ENCODE data around the gene CCN5.

Gene CCN5

GRCh38 chr20:44745122-44745597, 30.0 kb downstream of the CCN5 start:
- peaks cover 74% of the 10 kb centered on the region for H3K27me3 Mint-ChIP-seq
- no peak overlapping the region for H3K27ac Mint-ChIP-seq
- H3K4me3 Mint-ChIP-seq: peak overlapping the region; percentile 10
- intact Hi-C loops (cut with micrococcal nuclease): loop anchor here (5.0 kb wide), 1 partner anchor 352 kb away; no protein-coding TSS in a partner anchor
- H3K4me1 Mint-ChIP-seq (ENCODE audit: low read depth): no peaks in the 10 kb centered on the region
- H3K9me3 Mint-ChIP-seq: no peaks in the 10 kb centered on the region
- H3K36me3 Mint-ChIP-seq (ENCODE audit: low read depth): no peaks in the 10 kb centered on the region

DNA sequence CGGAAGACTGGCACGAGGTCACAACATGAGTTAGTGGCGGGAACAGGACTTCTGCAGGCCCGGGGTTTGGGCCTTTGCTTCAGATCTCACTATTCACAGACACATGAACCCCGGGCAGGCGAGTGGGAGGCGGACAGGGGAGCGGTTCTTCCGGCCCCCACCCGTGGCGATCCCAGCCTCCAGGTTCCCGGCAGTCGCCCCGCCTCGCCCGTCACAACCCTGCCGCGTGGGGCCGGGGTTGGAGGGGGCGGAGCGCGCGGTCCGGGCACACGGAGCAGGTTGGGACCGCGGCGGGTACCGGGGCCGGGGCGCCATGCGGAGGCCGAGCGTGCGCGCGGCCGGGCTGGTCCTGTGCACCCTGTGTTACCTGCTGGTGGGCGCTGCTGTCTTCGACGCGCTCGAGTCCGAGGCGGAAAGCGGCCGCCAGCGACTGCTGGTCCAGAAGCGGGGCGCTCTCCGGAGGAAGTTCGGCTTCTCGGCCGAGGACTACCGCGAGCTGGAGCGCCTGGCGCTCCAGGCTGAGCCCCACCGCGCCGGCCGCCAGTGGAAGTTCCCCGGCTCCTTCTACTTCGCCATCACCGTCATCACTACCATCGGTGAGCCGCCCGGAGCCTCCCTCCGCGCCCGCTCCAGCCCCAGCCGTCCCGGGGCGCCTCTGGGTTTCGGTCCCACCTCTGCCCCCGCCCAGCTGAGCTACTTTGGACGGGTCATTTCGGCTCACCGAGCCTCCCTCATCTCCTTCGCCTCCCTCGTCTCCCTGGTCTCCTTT, 30.6 kb downstream of the CCN5 start, which contains the start of gene KCNK15:
Gene KCNK15 (plus strand): TSS at position 268 of the 769 bp plus-strand sequence. CDS start 46 bp downstream, at position 314.
- Mint-ChIP-seq H3K4me1 (ENCODE audit: low read depth) (no peaks in the 10 kb centered on the region), H3K27me3 (peaks cover 78% of the 10 kb centered on the region), H3K27ac (no peak within 1 kb of the TSS)

DNA sequence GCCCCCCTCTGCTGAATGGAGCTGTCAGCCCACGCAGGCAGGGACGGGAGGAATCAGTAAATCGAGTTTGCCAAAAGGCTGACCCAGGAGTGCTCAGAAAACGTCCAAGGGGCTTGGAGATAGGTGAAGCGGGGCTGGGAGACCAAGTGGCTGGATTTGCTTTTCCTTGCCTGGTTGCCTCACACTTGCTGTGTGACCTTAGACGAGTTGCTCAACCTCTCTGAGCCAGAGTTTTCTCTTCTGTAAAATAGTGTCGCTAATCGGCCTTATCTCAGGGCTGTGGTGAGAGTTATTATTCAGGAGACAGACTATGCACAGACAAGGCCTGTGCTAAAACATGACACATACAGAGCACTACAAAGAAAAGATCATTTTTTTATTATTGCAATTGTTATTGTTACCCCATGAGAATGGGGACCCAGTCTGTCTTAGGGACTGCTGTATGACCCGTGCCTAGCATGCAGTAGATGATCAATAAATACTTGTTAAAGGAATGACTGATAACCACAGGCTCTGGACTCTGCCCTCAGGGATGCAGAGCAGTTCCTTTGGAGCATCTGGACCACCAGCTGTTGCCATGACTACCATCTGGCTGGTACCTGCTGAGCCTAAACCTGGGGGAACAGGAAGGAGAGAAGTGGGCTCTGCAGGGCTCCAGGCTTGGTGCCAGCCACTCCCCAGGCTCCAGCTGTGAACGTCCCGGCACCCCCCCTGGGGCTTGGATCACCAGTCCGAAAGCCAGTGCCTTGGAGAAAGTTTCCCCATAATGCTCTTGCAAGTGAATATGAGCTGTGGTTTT, 31.4 kb downstream of the CCN5 start:
- peaks cover 82% of the 10 kb centered on the region for H3K27me3 Mint-ChIP-seq
- H3K36me3 Mint-ChIP-seq (ENCODE audit: low read depth): no peaks in the 10 kb centered on the region
- no peak overlapping the region for H3K27ac Mint-ChIP-seq
- no peaks in the 10 kb centered on the region for H3K4me1 Mint-ChIP-seq (ENCODE audit: low read depth)
- H3K4me3 Mint-ChIP-seq: peak overlapping the region; percentile 57
- intact Hi-C loops (cut with micrococcal nuclease): loop anchor here (1.0 to 5.0 kb wide), 2 partner anchors 121 to 351 kb away; no protein-coding TSS in a partner anchor
- H3K9me3 Mint-ChIP-seq: no peaks in the 10 kb centered on the region

More for the DNA sequence above, 30.6 kb downstream of the CCN5 start, which contains the start of gene KCNK15:
- Mint-ChIP-seq H3K36me3 (ENCODE audit: low read depth) (no peaks in the 10 kb centered on the region), H3K9me3 (no peaks in the 10 kb centered on the region), H3K4me3 (peak within 1 kb of the TSS; percentile 57)
- intact Hi-C loops (cut with micrococcal nuclease): loop anchor here (5.0 kb wide), 1 partner anchor 352 kb away; no protein-coding TSS in a partner anchor

- intact Hi-C loops (cut with micrococcal nuclease): loop anchor here (1.0 to 5.0 kb wide), 2 partner anchors 120 to 350 kb away; no protein-coding TSS in a partner anchor
- Mint-ChIP-seq H3K27ac (no peak overlapping the region), H3K4me3 (no peak overlapping the region), H3K27me3 (peaks cover 79% of the 10 kb centered on the region), H3K36me3 (ENCODE audit: low read depth) (no peaks in the 10 kb centered on the region), H3K4me1 (ENCODE audit: low read depth) (no peaks in the 10 kb centered on the region), H3K9me3 (no peaks in the 10 kb centered on the region)
Measured at GRCh38 chr20:44747166-44748004, 32.2 kb downstream of the CCN5 start.

DNA sequence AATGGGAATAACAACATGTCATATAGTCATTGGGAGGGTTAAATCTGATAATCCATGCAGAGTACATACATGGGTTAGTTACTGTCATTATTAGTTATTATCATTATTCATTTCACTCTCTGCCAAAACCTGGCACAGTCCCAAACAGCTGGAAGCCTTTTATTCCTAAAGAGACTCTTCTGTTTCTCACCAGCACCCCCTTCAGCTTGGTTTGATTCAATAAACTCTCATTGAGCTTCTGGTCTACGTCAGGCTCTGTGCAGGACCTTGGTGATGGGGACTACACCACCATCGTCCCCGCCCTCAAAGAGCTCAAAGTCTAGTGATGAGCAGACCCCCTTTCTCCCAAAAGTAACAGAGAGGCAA, 32.8 kb downstream of the CCN5 start:
- Mint-ChIP-seq H3K27ac (no peak overlapping the region), H3K27me3 (peaks cover 78% of the 10 kb centered on the region), H3K9me3 (no peaks in the 10 kb centered on the region), H3K36me3 (ENCODE audit: low read depth) (no peaks in the 10 kb centered on the region), H3K4me1 (ENCODE audit: low read depth) (no peaks in the 10 kb centered on the region), H3K4me3 (no peak overlapping the region)
- intact Hi-C loops (cut with micrococcal nuclease): loop anchor here (5.0 kb wide), 1 partner anchor 349 kb away; no protein-coding TSS in a partner anchor

DNA sequence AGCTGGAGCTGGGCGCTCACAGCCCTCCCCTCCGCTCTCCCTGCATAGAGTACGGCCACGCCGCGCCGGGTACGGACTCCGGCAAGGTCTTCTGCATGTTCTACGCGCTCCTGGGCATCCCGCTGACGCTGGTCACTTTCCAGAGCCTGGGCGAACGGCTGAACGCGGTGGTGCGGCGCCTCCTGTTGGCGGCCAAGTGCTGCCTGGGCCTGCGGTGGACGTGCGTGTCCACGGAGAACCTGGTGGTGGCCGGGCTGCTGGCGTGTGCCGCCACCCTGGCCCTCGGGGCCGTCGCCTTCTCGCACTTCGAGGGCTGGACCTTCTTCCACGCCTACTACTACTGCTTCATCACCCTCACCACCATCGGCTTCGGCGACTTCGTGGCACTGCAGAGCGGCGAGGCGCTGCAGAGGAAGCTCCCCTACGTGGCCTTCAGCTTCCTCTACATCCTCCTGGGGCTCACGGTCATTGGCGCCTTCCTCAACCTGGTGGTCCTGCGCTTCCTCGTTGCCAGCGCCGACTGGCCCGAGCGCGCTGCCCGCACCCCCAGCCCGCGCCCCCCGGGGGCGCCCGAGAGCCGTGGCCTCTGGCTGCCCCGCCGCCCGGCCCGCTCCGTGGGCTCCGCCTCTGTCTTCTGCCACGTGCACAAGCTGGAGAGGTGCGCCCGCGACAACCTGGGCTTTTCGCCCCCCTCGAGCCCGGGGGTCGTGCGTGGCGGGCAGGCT, 35.1 kb downstream of the CCN5 start:
- Mint-ChIP-seq H3K27me3 (peaks cover 58% of the 10 kb centered on the region), H3K4me1 (ENCODE audit: low read depth) (no peaks in the 10 kb centered on the region), H3K27ac (no peak overlapping the region), H3K9me3 (no peaks in the 10 kb centered on the region), H3K36me3 (ENCODE audit: low read depth) (no peaks in the 10 kb centered on the region), H3K4me3 (no peak overlapping the region)
- intact Hi-C loops (cut with micrococcal nuclease): no loop called here

- H3K4me3 Mint-ChIP-seq: no peak overlapping the region
- no peak overlapping the region for H3K27ac Mint-ChIP-seq
- H3K9me3 Mint-ChIP-seq: no peaks in the 10 kb centered on the region
- peaks cover 40% of the 10 kb centered on the region for H3K27me3 Mint-ChIP-seq
- H3K36me3 Mint-ChIP-seq (ENCODE audit: low read depth): no peaks in the 10 kb centered on the region
- intact Hi-C loops (cut with micrococcal nuclease): no loop called here
- no peaks in the 10 kb centered on the region for H3K4me1 Mint-ChIP-seq (ENCODE audit: low read depth)
Measured at GRCh38 chr20:44752099-44752931, 37.1 kb downstream of the CCN5 start.

GRCh38 chr20:44754554-44754953, 39.4 kb downstream of the CCN5 start:
- H3K4me1 Mint-ChIP-seq (ENCODE audit: low read depth): no peaks in the 10 kb centered on the region
- H3K4me3 Mint-ChIP-seq: no peak overlapping the region
- intact Hi-C loops (cut with micrococcal nuclease): no loop called here
- no peaks in the 10 kb centered on the region for H3K36me3 Mint-ChIP-seq (ENCODE audit: low read depth)
- peaks cover 25% of the 10 kb centered on the region for H3K27me3 Mint-ChIP-seq
- no peak overlapping the region for H3K27ac Mint-ChIP-seq
- H3K9me3 Mint-ChIP-seq: no peaks in the 10 kb centered on the region

DNA sequence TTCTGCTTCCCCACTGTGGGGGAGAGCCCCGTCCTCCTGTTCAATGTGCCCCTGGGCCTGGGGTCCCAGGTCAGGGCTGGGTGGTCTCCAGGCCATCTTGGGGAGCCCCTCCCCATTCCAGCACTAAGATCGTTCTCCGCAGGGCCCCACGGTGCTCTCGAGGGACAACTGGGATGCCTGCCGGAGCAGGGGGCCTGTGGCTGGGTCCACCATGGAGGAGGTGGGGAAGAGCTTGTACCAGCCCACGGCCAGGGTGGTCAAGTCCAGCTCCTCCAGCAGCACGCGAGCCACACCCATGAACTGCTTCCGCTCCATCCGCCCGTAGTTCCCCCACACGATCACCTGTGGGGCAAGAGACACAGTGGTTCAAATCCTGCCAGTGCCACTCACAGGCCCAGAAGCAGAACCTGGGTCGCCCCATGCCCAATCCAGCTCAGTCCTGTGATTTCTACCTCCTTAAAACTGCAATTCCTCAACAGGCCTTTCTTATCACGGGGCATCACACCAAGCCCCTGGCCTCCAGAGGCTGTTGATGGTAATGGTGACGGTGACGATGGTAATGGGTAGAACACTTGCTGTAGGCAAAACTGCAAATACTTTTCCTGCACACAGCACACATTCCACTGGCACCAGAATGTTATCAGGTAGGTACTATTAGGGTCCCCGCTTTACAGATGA, 41.0 kb downstream of the CCN5 start:
- H3K36me3 Mint-ChIP-seq (ENCODE audit: low read depth): no peaks in the 10 kb centered on the region
- H3K9me3 Mint-ChIP-seq: no peaks in the 10 kb centered on the region
- no peak overlapping the region for H3K27ac Mint-ChIP-seq
- intact Hi-C loops (cut with micrococcal nuclease): no loop called here
- peaks cover 16% of the 10 kb centered on the region for H3K27me3 Mint-ChIP-seq
- no peak overlapping the region for H3K4me3 Mint-ChIP-seq
- H3K4me1 Mint-ChIP-seq (ENCODE audit: low read depth): no peaks in the 10 kb centered on the region

DNA sequence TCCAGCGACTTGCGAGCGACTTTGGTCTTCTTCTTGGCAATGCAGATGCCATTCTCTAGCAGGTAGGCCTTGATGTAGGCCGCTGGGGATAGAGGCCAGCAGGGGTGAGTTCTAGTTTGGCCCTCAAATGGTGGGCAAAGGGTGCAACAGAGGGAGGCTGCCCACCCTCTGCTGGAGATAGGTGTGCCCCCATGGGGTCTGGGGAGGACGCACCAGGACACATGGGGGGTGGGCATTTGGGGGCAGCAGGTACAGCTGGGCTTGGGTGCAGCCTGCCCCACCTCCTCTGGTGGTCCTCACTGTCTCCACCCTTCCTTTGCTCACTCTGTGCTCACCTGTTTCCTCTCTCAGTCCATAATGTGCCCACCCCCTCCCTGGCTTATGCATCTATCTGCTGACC, 41.8 kb downstream of the CCN5 start:
- intact Hi-C loops (cut with micrococcal nuclease): no loop called here
- Mint-ChIP-seq H3K4me1 (ENCODE audit: low read depth) (no peaks in the 10 kb centered on the region), H3K27me3 (peaks cover 11% of the 10 kb centered on the region), H3K9me3 (no peaks in the 10 kb centered on the region), H3K27ac (no peak overlapping the region), H3K36me3 (ENCODE audit: low read depth) (no peaks in the 10 kb centered on the region), H3K4me3 (no peak overlapping the region)

DNA sequence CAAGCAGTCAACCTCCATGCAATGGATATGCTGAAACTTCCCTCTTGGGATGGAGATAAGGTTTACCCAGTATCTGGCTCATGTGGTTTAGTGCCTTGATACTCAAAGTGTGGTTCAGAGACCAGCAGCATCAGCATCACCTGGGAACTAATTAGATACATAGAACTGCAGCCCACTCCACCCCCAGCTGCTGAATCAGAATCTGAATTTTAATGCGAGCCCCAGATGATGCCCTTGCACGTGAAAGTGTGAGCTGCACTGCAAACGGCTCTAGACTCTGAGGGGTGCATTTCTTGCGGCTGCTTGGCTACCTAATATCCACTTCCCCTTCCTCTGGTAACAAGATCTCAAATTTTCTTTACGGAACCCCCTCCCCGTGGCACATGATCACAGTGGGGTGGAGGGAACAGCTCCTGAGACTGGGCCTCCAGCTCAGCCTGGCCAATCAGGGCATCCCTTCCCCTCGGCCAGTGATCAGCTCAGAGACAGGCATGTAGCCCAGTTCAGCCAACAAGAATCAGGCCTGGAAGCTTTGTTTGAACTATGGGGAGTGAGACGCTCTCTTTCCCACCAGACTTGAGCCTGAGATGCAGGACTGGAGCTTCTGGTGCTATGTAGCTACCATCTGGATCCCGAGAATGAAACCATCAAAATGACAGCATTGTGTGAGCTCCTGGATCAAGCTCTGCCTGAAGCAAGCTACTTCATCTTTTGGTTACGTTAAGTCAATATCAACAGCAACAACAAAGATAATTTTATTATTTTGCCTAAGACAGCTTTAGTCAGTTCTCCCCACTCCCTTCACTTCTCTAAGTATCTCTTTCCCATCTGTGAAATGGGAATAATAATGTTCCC, 43.3 kb downstream of the CCN5 start:
- H3K36me3 Mint-ChIP-seq (ENCODE audit: low read depth): no peaks in the 10 kb centered on the region

More for the DNA sequence above, 43.3 kb downstream of the CCN5 start:
- Mint-ChIP-seq H3K4me3 (no peak overlapping the region), H3K9me3 (no peaks in the 10 kb centered on the region), H3K4me1 (ENCODE audit: low read depth) (no peaks in the 10 kb centered on the region), H3K27ac (no peak overlapping the region), H3K27me3 (peaks cover 7% of the 10 kb centered on the region)
- intact Hi-C loops (cut with micrococcal nuclease): no loop called here
